Astrocyte of the spinal cord (primary cell): Measurements from ENCODE around the gene DNM1L.
A peak's percentile ranks its signal among the peaks of the same experiment; 100 is the strongest.

Experiments used
- DNase-seq: peaks from one replicate; pipeline ENCODE4 v3.0.0; 2011; ENCODE audit warnings: low read depth, low spot score
- H3K4me3 ChIP-seq: 2 replicates; pipeline ENCODE4 v1.5.1; 2011; ENCODE audit warnings: low read depth, mild to moderate bottlenecking, low read length, moderate library complexity
- in situ Hi-C: cut with HindIII; loops from 2 replicates; pipeline ENCODE4 v1.10.0; 2017; ENCODE audit warnings: low sequenced_read_pairs
- TF ChIP-seq, protein P1 (sequence below): IDR thresholded peaks from 2 replicates; pipeline ENCODE4 v1.5.1; 2012; ENCODE audit warnings: low read depth, mild to moderate bottlenecking, low read length, inconsistent platforms

Gene DNM1L

DNA sequence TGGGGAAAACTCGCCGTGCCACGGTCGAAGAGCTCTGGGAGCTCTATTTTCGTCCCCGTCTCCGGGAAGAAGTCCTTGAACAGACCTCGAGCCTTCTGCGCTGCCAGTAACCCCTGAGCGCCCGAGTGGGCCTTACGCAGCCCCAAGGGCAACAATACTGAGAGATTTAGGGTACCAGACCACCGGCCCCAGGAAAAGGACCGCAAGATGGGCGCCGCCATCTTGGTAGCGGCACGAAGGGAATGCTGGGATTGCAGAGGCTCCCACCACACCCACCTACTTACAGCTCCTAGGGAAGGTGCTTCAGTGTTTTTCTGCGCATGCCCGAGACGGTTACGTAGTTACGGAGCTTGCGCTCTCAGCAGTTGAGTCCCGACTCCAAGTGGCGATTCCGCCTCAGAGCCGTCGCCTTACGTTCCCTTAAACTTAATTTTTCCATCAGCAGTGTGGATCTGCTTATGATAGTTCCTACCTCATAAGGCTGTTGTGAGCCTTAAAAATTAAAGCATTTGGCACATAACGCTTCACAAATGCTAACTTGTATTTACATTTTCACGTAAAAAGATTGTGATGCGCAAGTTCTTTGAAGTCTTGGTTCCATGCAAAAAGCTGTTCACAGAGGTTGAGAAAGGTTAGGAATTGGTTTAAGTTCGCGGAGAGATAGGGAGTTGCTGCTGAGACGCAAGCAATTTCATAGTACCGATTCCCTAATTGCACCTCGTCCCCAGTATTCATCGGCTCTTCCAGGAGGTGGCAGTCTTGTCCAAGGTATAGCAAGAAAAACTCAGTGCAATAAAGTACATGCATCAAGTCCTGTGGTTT lies 76.8 kb downstream of the DNM1L start, which contains the start of gene YARS2:
Gene YARS2, minus strand, starts transcription at position 244 of the 822 bp plus-strand sequence. Its CDS starts 23 bp downstream, at position 221.
- H3K4me3 ChIP-seq = peak within 1 kb of the TSS; percentile 100
- TF ChIP-seq, protein P1, sequence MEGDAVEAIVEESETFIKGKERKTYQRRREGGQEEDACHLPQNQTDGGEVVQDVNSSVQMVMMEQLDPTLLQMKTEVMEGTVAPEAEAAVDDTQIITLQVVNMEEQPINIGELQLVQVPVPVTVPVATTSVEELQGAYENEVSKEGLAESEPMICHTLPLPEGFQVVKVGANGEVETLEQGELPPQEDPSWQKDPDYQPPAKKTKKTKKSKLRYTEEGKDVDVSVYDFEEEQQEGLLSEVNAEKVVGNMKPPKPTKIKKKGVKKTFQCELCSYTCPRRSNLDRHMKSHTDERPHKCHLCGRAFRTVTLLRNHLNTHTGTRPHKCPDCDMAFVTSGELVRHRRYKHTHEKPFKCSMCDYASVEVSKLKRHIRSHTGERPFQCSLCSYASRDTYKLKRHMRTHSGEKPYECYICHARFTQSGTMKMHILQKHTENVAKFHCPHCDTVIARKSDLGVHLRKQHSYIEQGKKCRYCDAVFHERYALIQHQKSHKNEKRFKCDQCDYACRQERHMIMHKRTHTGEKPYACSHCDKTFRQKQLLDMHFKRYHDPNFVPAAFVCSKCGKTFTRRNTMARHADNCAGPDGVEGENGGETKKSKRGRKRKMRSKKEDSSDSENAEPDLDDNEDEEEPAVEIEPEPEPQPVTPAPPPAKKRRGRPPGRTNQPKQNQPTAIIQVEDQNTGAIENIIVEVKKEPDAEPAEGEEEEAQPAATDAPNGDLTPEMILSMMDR = peak; percentile 77
- in situ Hi-C loops = no loop called here
- DNase-seq = peak; percentile 98

DNA sequence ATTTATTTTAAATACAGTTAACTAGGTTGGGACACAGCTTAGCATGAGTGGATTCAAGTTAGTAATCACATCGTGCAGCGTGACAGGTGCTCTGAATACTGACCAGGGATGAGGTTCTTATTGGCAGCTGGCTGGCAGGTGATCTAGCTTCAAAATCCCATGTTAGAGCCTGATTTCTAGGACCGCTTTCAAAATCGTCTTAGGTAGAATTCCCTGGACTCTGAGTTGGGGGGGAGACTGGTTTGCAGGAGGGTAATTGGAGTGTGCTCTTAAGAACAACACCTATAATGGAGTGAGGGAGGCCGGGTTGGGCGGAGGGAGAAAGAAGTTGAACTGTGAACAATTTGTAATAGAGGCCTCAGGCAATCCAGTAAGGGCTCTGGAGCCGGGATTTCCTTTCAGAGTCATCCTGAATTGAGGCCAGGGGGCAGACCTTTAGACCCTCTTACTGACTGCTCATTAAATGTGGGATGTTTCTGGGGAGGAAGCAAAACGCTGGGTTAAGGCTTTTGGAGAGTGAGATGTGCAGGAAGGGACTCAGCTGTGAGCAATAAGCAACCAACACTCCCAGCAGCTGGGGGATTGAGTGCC lies 77.5 kb downstream of the DNM1L start:
- TF ChIP-seq, protein P1 = no peak
- H3K4me3 ChIP-seq = no peak overlapping the region
- in situ Hi-C loops = no loop called here
- no peak for DNase-seq

DNA sequence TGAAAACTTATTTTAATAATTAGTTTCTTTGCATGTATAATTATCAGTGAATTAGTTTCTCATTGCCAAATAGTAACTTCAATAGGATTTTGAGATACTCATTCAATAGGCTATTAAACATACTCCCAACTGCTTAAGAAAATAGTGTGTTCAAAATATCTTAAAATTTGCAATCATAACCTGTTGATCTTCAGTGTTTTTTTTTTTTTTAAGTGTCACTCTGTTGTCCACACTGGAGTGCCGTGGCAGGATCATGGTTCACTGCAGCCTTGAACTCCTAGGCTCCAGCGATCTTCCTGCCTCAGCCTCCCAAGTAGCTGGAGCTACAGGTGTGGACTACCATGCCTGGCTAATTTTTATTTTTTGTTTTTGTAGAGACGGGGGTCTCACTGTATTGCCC lies 78.1 kb downstream of the DNM1L start:
- DNase-seq = no peak
- TF ChIP-seq, protein P1 = no peak
- no peak overlapping the region for H3K4me3 ChIP-seq
- in situ Hi-C loops = no loop called here

DNA sequence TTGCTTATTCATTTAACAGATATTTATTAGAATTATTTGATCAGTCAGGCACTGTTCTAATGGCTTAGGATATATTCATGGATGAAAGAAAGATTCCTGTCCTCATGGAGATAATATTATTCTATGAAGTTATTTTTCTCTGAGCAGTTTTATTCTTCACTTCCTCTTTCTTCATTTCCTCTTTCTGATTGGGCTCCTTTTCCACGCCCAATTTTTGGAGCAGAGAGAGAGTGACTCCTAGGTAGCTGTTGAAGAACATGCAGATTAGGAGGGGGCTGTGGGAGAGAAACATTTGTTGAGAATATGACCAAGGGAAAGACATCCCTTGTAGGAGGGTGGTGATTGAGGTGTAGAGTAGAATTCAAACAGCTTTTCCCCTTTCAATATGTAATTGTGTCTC lies 82.6 kb downstream of the DNM1L start:
- no peak for DNase-seq
- no peak overlapping the region for H3K4me3 ChIP-seq
- TF ChIP-seq, protein P1 = no peak
- in situ Hi-C loops = no loop called here

DNA sequence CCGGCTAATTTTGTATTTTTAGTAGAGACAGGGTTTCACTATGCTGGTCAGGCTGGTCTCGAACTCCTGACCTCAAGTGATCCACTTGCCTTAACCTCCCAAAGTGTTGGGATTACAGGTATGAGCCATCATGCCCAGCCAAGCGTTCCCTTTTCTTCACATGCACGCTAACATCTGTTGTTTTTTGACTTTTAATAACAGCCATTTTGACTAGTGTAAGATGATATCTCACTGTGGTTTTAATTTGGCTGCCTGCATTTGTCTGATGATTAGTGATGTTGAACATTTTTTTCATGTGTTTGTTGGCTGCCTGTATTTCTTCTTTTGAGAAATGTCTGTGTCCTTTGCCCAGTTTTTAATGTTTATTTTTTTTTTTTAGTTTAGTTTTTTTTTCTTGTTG lies 86.8 kb downstream of the DNM1L start:
- in situ Hi-C loops = no loop called here
- no peak for DNase-seq
- H3K4me3 ChIP-seq = no peak overlapping the region
- TF ChIP-seq, protein P1 = no peak

DNA sequence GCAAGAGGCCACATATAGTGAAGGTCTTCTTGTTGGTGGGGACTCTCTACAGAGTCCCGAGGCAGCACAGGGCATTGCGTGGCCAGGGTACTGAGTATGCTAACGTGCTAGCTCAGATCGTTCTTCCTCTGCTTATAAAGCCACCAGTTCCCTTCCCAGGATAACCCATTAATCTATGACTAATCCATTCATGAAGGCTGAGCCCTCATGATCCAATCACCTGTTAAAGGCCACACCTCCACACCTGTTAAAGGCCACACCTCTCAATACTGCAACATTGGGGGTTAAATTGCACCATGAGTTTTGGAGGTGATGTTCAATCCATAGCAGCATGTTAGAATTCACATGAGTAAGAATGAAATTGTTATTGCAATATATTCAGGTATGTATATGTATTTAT lies 89.4 kb downstream of the DNM1L start:
- DNase-seq = no peak
- H3K4me3 ChIP-seq = no peak overlapping the region
- in situ Hi-C loops = no loop called here
- TF ChIP-seq, protein P1 = no peak
